A549 treated with CpdA at 1 μM for 4 hours (cell line): ENCODE data around the gene CASKIN1. TPM values are rescaled to one million over a fixed set of nuclear protein-coding genes. Genes with fewer than 3 reads are reported as not detected.

Experiments
- total RNA-seq: library from RNA; stranded (reverse); fragments of 200-300 nt; extraction: Qiagen RNA extraction; gene quantifications from 5 replicates; pipeline ENCODE4 v1.2.3, GENCODE V29; 2022; ENCODE audit warnings: low read depth

Gene CASKIN1
- total RNA-seq = 0.44 to 3.9 TPM (median 0.57 TPM) in 5 replicates

GRCh38 chr16:2196162-2196980, at the start of gene CASKIN1:
CASKIN1 (minus strand) TSS chr16:2196605; CDS start chr16:2196432, 173 bp downstream.

GRCh38 chr16:2236337-2237101, 40.1 kb upstream of the CASKIN1 start, which contains the start of gene DNASE1L2:
DNASE1L2 (plus strand) TSS chr16:2236444; CDS start chr16:2236817, 373 bp downstream.

GRCh38 chr16:2223221-2223941, 27.0 kb upstream of the CASKIN1 start, which contains the start of gene E4F1:
E4F1 (plus strand) TSS chr16:2223591; CDS start chr16:2223614, 23 bp downstream.

GRCh38 chr16:2214719-2214968, 18.2 kb upstream of the CASKIN1 start, which contains the start of gene PGP:
PGP (minus strand) TSS chr16:2214840; CDS start chr16:2214777, 63 bp downstream.

GRCh38 chr16:2210386-2211365, 14.3 kb upstream of the CASKIN1 start, which contains the start of gene BRICD5:
BRICD5 (minus strand) TSS chr16:2210863; CDS start chr16:2210833, 30 bp downstream.

GRCh38 chr16:2205104-2205966, 8.9 kb upstream of the CASKIN1 start, which contains the start of gene MLST8:
MLST8 (plus strand) TSS chr16:2205454; CDS start chr16:2206086, 632 bp downstream.

GRCh38 chr16:2155091-2155950, 41.1 kb downstream of the CASKIN1 start, which contains the start of gene TRAF7:
TRAF7 (plus strand) TSS chr16:2155782; CDS start chr16:2163921, 8,139 bp downstream.

GRCh38 chr16:2147981-2148671, 48.3 kb downstream of the CASKIN1 start, which contains the start of gene RAB26:
RAB26 (plus strand) TSS chr16:2148625; CDS start chr16:2148784, 159 bp downstream.

GRCh38 chr16:2135770-2136490, 60.5 kb downstream of the CASKIN1 start, which contains the start of gene PKD1:
PKD1 (minus strand) TSS chr16:2135898; CDS start chr16:2135689, 209 bp downstream.

Other genes with a start within 250 kb of the CASKIN1 start
- 0.05 TPM in 1 of 5 replicates, not detected in the others for gene RPL3L, start 241.9 kb downstream of the CASKIN1 start, total RNA-seq
- 247 to 298 TPM (median 257 TPM) in 5 replicates for gene NDUFB10, start 237.1 kb downstream of the CASKIN1 start, total RNA-seq
- 3,412 to 5,470 TPM (median 5,215 TPM) in 5 replicates for gene RPS2, start 231.8 kb downstream of the CASKIN1 start, total RNA-seq
- not detected in 5 replicates for gene RNF151, start 229.7 kb downstream of the CASKIN1 start, total RNA-seq
- gene TBL3, start 224.6 kb downstream of the CASKIN1 start, total RNA-seq = 27.7 to 41.2 TPM (median 34.8 TPM) in 5 replicates
- gene NOXO1, start 215.1 kb downstream of the CASKIN1 start, total RNA-seq = 0.12 to 0.33 TPM (median 0.25 TPM) in 4 of 5 replicates, not detected in the other
- 22.5 to 42.5 TPM (median 40.1 TPM) in 5 replicates for gene GFER, start 212.4 kb downstream of the CASKIN1 start, total RNA-seq
- gene SYNGR3, start 206.6 kb downstream of the CASKIN1 start, total RNA-seq = 6.3 to 8.3 TPM (median 6.5 TPM) in 5 replicates
- gene ZNF598, start 186.8 kb downstream of the CASKIN1 start, total RNA-seq = 45.0 to 61.1 TPM (median 54.0 TPM) in 5 replicates
- gene NPW, start 176.8 kb downstream of the CASKIN1 start, total RNA-seq = 0.79 to 1.5 TPM (median 1.2 TPM) in 4 of 5 replicates, not detected in the other
- gene NHERF2, start 169.7 kb downstream of the CASKIN1 start, total RNA-seq = 40.0 to 59.6 TPM (median 58.2 TPM) in 5 replicates
- gene NTHL1, start 148.8 kb downstream of the CASKIN1 start, total RNA-seq = 32.1 to 53.3 TPM (median 41.7 TPM) in 5 replicates
- 31.5 to 46.9 TPM (median 33.4 TPM) in 5 replicates for gene TSC2, start 148.6 kb downstream of the CASKIN1 start, total RNA-seq
- 40.0 to 54.4 TPM (median 50.1 TPM) in 5 replicates for gene PKD1, start 60.7 kb downstream of the CASKIN1 start, total RNA-seq
- 1.8 to 4.3 TPM (median 4.1 TPM) in 5 replicates for gene RAB26, start 48.0 kb downstream of the CASKIN1 start, total RNA-seq
- gene TRAF7, start 40.8 kb downstream of the CASKIN1 start, total RNA-seq = 42.3 to 59.0 TPM (median 51.2 TPM) in 5 replicates
- 40.2 to 59.3 TPM (median 49.5 TPM) in 5 replicates for gene MLST8, start 8.8 kb upstream of the CASKIN1 start, total RNA-seq
- 4.4 to 7.2 TPM (median 5.3 TPM) in 5 replicates for gene BRICD5, start 14.3 kb upstream of the CASKIN1 start, total RNA-seq
- gene PGP, start 18.2 kb upstream of the CASKIN1 start, total RNA-seq = 15.8 to 34.8 TPM (median 32.5 TPM) in 5 replicates
- gene E4F1, start 27.0 kb upstream of the CASKIN1 start, total RNA-seq = 18.9 to 27.2 TPM (median 22.9 TPM) in 5 replicates
- 1.0 to 1.7 TPM (median 1.3 TPM) in 5 replicates for gene DNASE1L2, start 39.8 kb upstream of the CASKIN1 start, total RNA-seq
- 47.8 to 89.4 TPM (median 82.1 TPM) in 5 replicates for gene ECI1, start 55.0 kb upstream of the CASKIN1 start, total RNA-seq
- gene RNPS1, start 71.5 kb upstream of the CASKIN1 start, total RNA-seq = 250 to 296 TPM (median 262 TPM) in 5 replicates
- gene ABCA3, start 144.1 kb upstream of the CASKIN1 start, total RNA-seq = 15.1 to 19.9 TPM (median 16.6 TPM) in 5 replicates
- gene CCNF, start 232.8 kb upstream of the CASKIN1 start, total RNA-seq = 20.1 to 24.7 TPM (median 22.5 TPM) in 5 replicates